ENCODE data around the gene IFNGR2. TPM values are rescaled to one million over a fixed set of nuclear protein-coding genes. Genes with fewer than 3 reads are reported as not detected.

Gene IFNGR2
- polyA plus RNA-seq, 1 donor (not counting 4 experiments of a cell fraction or from before 2014, with no cell fraction given): 94.3 TPM

GRCh38 chr21:33481314-33481943 is 78.2 kb downstream of the IFNGR2 start:
- H3K79me2 ChIP-seq (ENCODE audit: control insufficient read depth, insufficient read depth, low read length): peaks cover 19% of the 10 kb centered on the region
- H3K9me1 ChIP-seq (ENCODE audit: control insufficient read depth, extremely low read depth, insufficient read depth, low read length): no peaks in the 10 kb centered on the region
- no peaks in the 10 kb centered on the region for H3K9me3 ChIP-seq (ENCODE audit: control insufficient read depth, low read depth, low read length)
- FAIRE-seq (no peak), DNase-seq (ENCODE audit: low read depth, low spot score) (no peak)
- no peaks in the 10 kb centered on the region for H3K36me3 ChIP-seq (ENCODE audit: control insufficient read depth in 2 of 2, extremely low read depth in 1 of 2, insufficient read depth in 2 of 2, low read length in 2 of 2)
- dilution Hi-C loops (cut with MboI; ENCODE audit: extremely low pct_ligation_motif_present, low sequenced_read_pairs): no loop called here
- H3K4me2 ChIP-seq (ENCODE audit: control insufficient read depth, extremely low read depth, insufficient read depth, low read depth, low read length): no peak overlapping the region
- no peak overlapping the region for H2AFZ ChIP-seq (ENCODE audit: control insufficient read depth, low read length)
- no peak overlapping the region for H3K9ac ChIP-seq (ENCODE audit: control insufficient read depth, extremely low read depth, insufficient read depth, low read length)
- H3K4me3 ChIP-seq (ENCODE audit: control insufficient read depth in 2 of 3, extremely low read depth in 1 of 3, insufficient read depth in 2 of 3, low read depth in 1 of 3, low read length in 3 of 3): no peak overlapping the region
- no peaks in the 10 kb centered on the region for H3K27me3 ChIP-seq (ENCODE audit: control insufficient read depth, extremely low read depth, insufficient read depth, low read length)
- peaks cover 8% of the 10 kb centered on the region for H3K4me1 ChIP-seq (ENCODE audit: control insufficient read depth, extremely low read depth, insufficient read depth, low read length)
- H4K20me1 ChIP-seq (ENCODE audit: control insufficient read depth, extremely low read depth, insufficient read depth, low read length): no peaks in the 10 kb centered on the region
- no peak overlapping the region for H3K27ac ChIP-seq (ENCODE audit: control insufficient read depth, insufficient read depth, low read length)
- TF ChIP-seq EZH2 (IDR thresholded peaks at IDR 0.05; ENCODE audit: low read length) (no peak), CTCF (optimal IDR thresholded peaks at IDR 0.05 in 1 of 3, IDR thresholded peaks at IDR 0.05 in 1 of 3, conservative IDR thresholded peaks at IDR 0.05 in 1 of 3; ENCODE audit: extremely low read depth in 1 of 3, insufficient read depth in 2 of 3, low read length in 3 of 3) (no peak)

Other genes starting within 250 kb of the IFNGR2 start
- 14.7 to 23.0 TPM (median 15.7 TPM) in 3 replicates for gene IFNAR2, start 173.5 kb upstream of the IFNGR2 start, polyA plus RNA-seq
- gene IL10RB, start 137.0 kb upstream of the IFNGR2 start, polyA plus RNA-seq: 17.4 to 24.1 TPM (median 19.6 TPM) in 3 replicates
- 7.9 to 18.8 TPM (median 12.6 TPM) in 3 replicates for gene IFNAR1, start 78.4 kb upstream of the IFNGR2 start, polyA plus RNA-seq
- gene TMEM50B, start 76.6 kb downstream of the IFNGR2 start, polyA plus RNA-seq: 20.9 to 39.7 TPM (median 25.5 TPM) in 3 replicates
- gene DNAJC28, start 88.3 kb downstream of the IFNGR2 start, polyA plus RNA-seq: 0.91 to 1.4 TPM (median 1.1 TPM) in 3 replicates
- gene GART, start 138.7 kb downstream of the IFNGR2 start, polyA plus RNA-seq: 26.8 to 50.3 TPM (median 31.1 TPM) in 3 replicates
- gene SON, start 139.6 kb downstream of the IFNGR2 start, polyA plus RNA-seq: 67.9 to 104 TPM (median 96.0 TPM) in 3 replicates
- gene DONSON, start 185.3 kb downstream of the IFNGR2 start, polyA plus RNA-seq: 9.9 to 17.0 TPM (median 12.7 TPM) in 3 replicates
- gene CRYZL1, start 238.3 kb downstream of the IFNGR2 start, polyA plus RNA-seq: 34.5 to 48.9 TPM (median 35.7 TPM) in 3 replicates
- gene ITSN1, start 239.1 kb downstream of the IFNGR2 start, polyA plus RNA-seq: 31.1 to 60.0 TPM (median 34.3 TPM) in 3 replicates